Kidney (tissue), 14 donors: Measurements from ENCODE around the gene FANCC. TPM values are rescaled to one million over a fixed set of nuclear protein-coding genes. Genes with fewer than 3 reads are reported as not detected.

Source experiments
- DNase-seq, 5 donors: peaks; one replicate each; pipeline ENCODE4 v3.0.0-alpha.2; 2013 to 2020
- FAIRE-seq: peaks from 2 replicates; lab custom pipeline; 2012; peaks lifted over from hg19 to GRCh38; lab: Jason Lieb, UNC
- H3K27ac ChIP-seq, 2 donors: one replicate each; pipeline ENCODE4 v1.7.0; 2013; ENCODE audit warnings: low read depth in 2 of 2, low read length in 2 of 2, inconsistent platforms in 1 of 2
- H3K27me3 ChIP-seq: one replicate; pipeline ENCODE4 v1.7.1; 2013; ENCODE audit warnings: low read length, inconsistent platforms; ENCODE audit not compliant: control insufficient read depth, insufficient read depth
- H3K36me3 ChIP-seq, 3 donors: one replicate each; pipeline versions ENCODE4 v1.7.0 to v1.7.1; 2013; ENCODE audit warnings: low read length in 3 of 3, control low read depth in 1 of 3, inconsistent platforms in 1 of 3; ENCODE audit not compliant: insufficient read depth in 3 of 3, control insufficient read depth in 2 of 3
- H3K4me1 ChIP-seq, 3 donors: one replicate each; pipeline versions ENCODE4 v1.7.0 to v1.7.1; 2013; ENCODE audit warnings: low read length in 3 of 3, inconsistent platforms in 1 of 3, low read depth in 1 of 3; ENCODE audit not compliant: control insufficient read depth in 2 of 3, insufficient read depth in 2 of 3
- H3K4me3 ChIP-seq, 3 donors: one replicate each; pipeline versions ENCODE4 v1.7.0 to v1.8.1; 2013; ENCODE audit warnings: low read length in 3 of 3, control low read depth in 1 of 3, inconsistent platforms in 1 of 3
- H3K9ac ChIP-seq, 3 donors: one replicate each; pipeline versions ENCODE4 v1.7.0 to v1.7.1; 2013; ENCODE audit warnings: low read length in 3 of 3, control low read depth in 1 of 3, inconsistent platforms in 1 of 3
- H3K9me3 ChIP-seq, 3 donors: one replicate each; pipeline versions ENCODE4 v1.7.0 to v1.7.1; 2013; ENCODE audit warnings: low read length in 3 of 3, control low read depth in 1 of 3, inconsistent platforms in 1 of 3; ENCODE audit not compliant: control insufficient read depth in 2 of 3, insufficient read depth in 1 of 3
- CTCF ChIP-seq: IDR thresholded peaks from 3 replicates; pipeline ENCODE4 v1.5.1; 2012; ENCODE audit warnings: mild to moderate bottlenecking, moderate library complexity, borderline replicate concordance; ENCODE audit not compliant: insufficient read depth; ENCODE audit errors: extremely low read depth
- intact Hi-C: fragments of 100-400 bp; cut with DNase I; formaldehyde crosslinking; loops from one replicate; pipeline ENCODE4 v1.11.1; 2022
- polyA plus RNA-seq: library from polyadenylated mRNA; stranded (reverse); fragments of 350-450 nt; fragmentation: Illumina TruSeq; extraction: RNeasy Lipid Tissue Mini Kit (QIAGEN cat#74804); gene quantifications from one replicate; pipeline ENCODE4 v1.2.3, GENCODE V29; 2014; ENCODE audit warnings: low read depth, low replicate concordance; ENCODE audit not compliant: insufficient read depth
- total RNA-seq: library from RNA; stranded (reverse); fragmentation: NEBNext Ultra II Directional; extraction: Animal tissue kit (Norgen Biotek cat#: 25700); gene quantifications from one replicate; pipeline ENCODE4 v1.2.1, GENCODE V29; 2021
- donor health status: control.
- donor health status: control.
- donor health status: control.
- donor health status: control.
- donor health status: control.
- donor health status: DM: yes; HTN: yes; CAD: no.
- donor health status: Normal renal cell carcinoma (clear cell type).

The FANCC gene
- total and polyA plus RNA-seq, 2 donors from 2014 or later: 7.5 to 10.8 TPM

- peak overlapping the region; percentile 51 to 59 for H3K27ac ChIP-seq
- H3K27me3 ChIP-seq: no peaks in the 10 kb centered on the region
- no peak for TF ChIP-seq CTCF
- peaks cover 4 to 28% (median 14%) of the 10 kb centered on the region in 3 donors for H3K4me1 ChIP-seq
- H3K9ac ChIP-seq: peak overlapping the region in 1 of 3 donors; percentile 12
- no peaks in the 10 kb centered on the region for H3K9me3 ChIP-seq
- peaks cover 2 to 14% (median 6%) of the 10 kb centered on the region in 3 donors for H3K36me3 ChIP-seq
- no peak overlapping the region for H3K4me3 ChIP-seq
- FAIRE-seq: no peak
- peak in 1 of 5 donors; percentile 18 for DNase-seq
- intact Hi-C loops: no loop called here
Measured at GRCh38 chr9:95102001-95102433, 215.5 kb downstream of the FANCC start.

GRCh38 chr9:95101326-95101725 lies 216.2 kb downstream of the FANCC start:
- H3K4me3 ChIP-seq: no peak overlapping the region
- DNase-seq (peak in 1 of 5 donors; percentile 37), FAIRE-seq (no peak)
- peaks cover 4 to 23% (median 14%) of the 10 kb centered on the region in 3 donors for H3K4me1 ChIP-seq
- H3K27ac ChIP-seq: peak overlapping the region; percentile 13 to 51
- no peaks in the 10 kb centered on the region for H3K9me3 ChIP-seq
- H3K36me3 ChIP-seq: peaks cover 2 to 8% (median 3%) of the 10 kb centered on the region in 3 donors
- no peak for TF ChIP-seq CTCF
- no peaks in the 10 kb centered on the region for H3K27me3 ChIP-seq
- no peak overlapping the region for H3K9ac ChIP-seq
- intact Hi-C loops: no loop called here

DNA sequence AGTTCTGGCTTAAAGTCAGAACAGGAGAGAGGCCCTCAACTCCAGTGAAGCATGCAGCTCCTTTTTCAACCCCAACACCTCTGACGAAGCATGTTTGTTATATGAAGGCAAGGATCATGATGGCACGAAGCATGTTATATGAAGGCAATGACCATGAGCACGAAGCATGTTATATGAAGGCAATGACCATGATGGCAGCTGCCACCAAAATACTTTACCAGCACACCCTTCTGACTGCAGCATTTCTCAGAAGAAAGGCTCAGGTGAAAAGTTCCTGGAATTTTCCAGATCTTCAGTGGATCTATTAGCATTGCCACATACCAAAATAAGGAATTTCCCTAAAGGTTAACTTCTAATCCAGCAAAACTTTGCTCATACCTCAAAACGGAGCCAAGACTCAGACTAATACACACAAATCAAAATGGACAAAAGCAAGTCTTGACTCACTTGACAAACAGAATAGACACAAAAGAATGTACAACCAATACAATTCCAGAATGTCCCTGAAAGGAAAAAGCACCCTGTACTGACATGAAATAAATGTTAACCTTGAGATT lies 217.4 kb downstream of the FANCC start:
- H3K4me3 ChIP-seq: no peak overlapping the region
- FAIRE-seq (no peak), DNase-seq (no peak)
- TF ChIP-seq CTCF: no peak
- no peak overlapping the region for H3K9ac ChIP-seq
- no peaks in the 10 kb centered on the region for H3K9me3 ChIP-seq
- intact Hi-C loops: no loop called here
- H3K36me3 ChIP-seq: peaks cover 0 to 5% (median 0%) of the 10 kb centered on the region in 3 donors
- no peaks in the 10 kb centered on the region for H3K27me3 ChIP-seq
- peak overlapping the region; percentile 61 to 66 for H3K27ac ChIP-seq
- H3K4me1 ChIP-seq: peaks cover 4 to 23% (median 14%) of the 10 kb centered on the region in 3 donors
